ENCODE measurements around the gene MMP24. TPM values are rescaled to one million over a fixed set of nuclear protein-coding genes. Genes with fewer than 3 reads are reported as not detected.
"Not testable (repeated sequence)": the region's sequence is repeated elsewhere in the genome, so short reads cannot be mapped to it uniquely, and the experiment has no call there.

The MMP24 gene
- total RNA-seq, 8 experiments from 2014 or later: 0.94 to 45.1 (median 19.9) TPM

GRCh38 chr20:35196313-35196712 lies 30.2 kb upstream of the MMP24 start:
- H3K4me3 ChIP-seq: no peak overlapping the region
- in situ Hi-C loops (cut with MboI; ENCODE audit: low pct_unique_long_range_greater_than_20kb in 2 of 9, low sequenced_read_pairs in 9 of 9, unreplicated experiment in 9 of 9): no loop called here

DNA sequence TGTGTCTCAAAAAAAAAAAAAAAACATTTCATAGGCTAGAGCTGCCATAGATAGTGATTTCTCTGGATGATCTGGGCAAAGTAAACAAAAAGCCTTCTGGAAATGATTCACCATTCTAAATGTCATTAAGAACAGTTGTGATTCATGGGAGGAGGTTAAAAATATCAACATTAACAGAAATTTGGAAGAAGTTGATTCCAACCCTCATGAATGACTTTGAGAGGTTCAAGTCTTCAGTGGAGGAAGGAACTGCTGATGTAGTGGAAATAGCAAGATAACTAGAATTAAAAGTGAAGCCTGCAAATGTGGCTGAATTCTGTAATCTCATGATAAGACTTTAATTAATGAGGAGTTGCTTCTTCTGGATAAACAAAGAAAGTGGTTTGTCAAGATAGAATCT lies 26.8 kb upstream of the MMP24 start:
- no peak overlapping the region for H3K27ac ChIP-seq
- ATAC-seq (replicated peaks in 6 of 8): peak in 1 of 8 experiments; percentile 27
- H3K4me3 ChIP-seq: no peak overlapping the region
- in situ Hi-C loops (cut with MboI; ENCODE audit: low pct_unique_long_range_greater_than_20kb in 2 of 9, low sequenced_read_pairs in 9 of 9, unreplicated experiment in 9 of 9): loop anchor here in 2 of 9 experiments (25.0 kb wide), 2 partner anchors 337 to 362 kb away; partner anchors contain the start of genes GGT7 (in 1 of the 2) and NCOA6 (in 1 of the 2)
- no peaks in the 10 kb centered on the region for H3K4me1 ChIP-seq (replicated peaks in 1 of 2)

More at GRCh38 chr20:35196313-35196712, 30.2 kb upstream of the MMP24 start:
- Histone ChIP-seq H3K27ac (no peak overlapping the region), H3K4me1 (replicated peaks in 1 of 2) (no peaks in the 10 kb centered on the region)
- ATAC-seq (replicated peaks in 6 of 8): no peak

GRCh38 chr20:35200267-35200666 lies 26.2 kb upstream of the MMP24 start:
- in situ Hi-C loops (cut with MboI; ENCODE audit: low pct_unique_long_range_greater_than_20kb in 2 of 9, low sequenced_read_pairs in 9 of 9, unreplicated experiment in 9 of 9): loop anchor here in 2 of 9 experiments (25.0 kb wide), 2 partner anchors 338 to 363 kb away; partner anchors contain the start of genes GGT7 (in 1 of the 2) and NCOA6 (in 1 of the 2)

DNA sequence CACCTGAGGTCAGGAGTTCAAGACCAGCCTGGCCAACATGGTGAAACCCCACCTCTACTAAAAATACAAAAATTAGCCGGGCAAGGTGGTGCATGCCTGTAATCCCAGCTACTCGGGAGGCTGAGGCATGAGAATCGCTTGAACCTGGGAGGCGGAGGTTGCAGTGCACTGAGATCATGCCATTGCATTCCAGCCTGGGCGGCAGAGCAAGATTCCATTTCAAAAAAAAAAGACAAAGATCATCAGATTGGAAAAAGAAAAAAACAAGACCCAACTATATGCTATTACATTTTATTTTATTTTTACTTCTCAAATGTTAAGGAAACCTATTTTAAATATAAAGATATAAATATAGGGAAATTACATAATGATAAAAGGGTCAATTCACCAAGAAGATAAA lies 25.0 kb upstream of the MMP24 start:
- not testable (repeated sequence) for ATAC-seq (replicated peaks in 6 of 8); H3K4me1 ChIP-seq (replicated peaks in 1 of 2); H3K27ac ChIP-seq; H3K4me3 ChIP-seq
- in situ Hi-C loops (cut with MboI; ENCODE audit: low pct_unique_long_range_greater_than_20kb in 2 of 9, low sequenced_read_pairs in 9 of 9, unreplicated experiment in 9 of 9): loop anchor here in 2 of 9 experiments (25.0 kb wide), 2 partner anchors 339 to 364 kb away; partner anchors contain the start of genes GGT7 (in 1 of the 2) and NCOA6 (in 1 of the 2)
- 79 to 100% (median 89%) methylated on average over 1 to 5 of the region's 5 CpGs; no CpG with 5 or more reads in 1 of the 10 experiments for WGBS, 10 experiments

More at GRCh38 chr20:35200267-35200666, 26.2 kb upstream of the MMP24 start:
- no peak overlapping the region for H3K27ac ChIP-seq
- H3K4me3 ChIP-seq: no peak overlapping the region
- ATAC-seq (replicated peaks in 6 of 8): peak in 2 of 8 experiments; percentile 95
- 0 to 100% (median 78%) methylated on average over 1 of the region's 1 CpG; no CpG with 5 or more reads in 3 of the 10 experiments for WGBS, 10 experiments
- H3K4me1 ChIP-seq (replicated peaks in 1 of 2): no peaks in the 10 kb centered on the region

DNA sequence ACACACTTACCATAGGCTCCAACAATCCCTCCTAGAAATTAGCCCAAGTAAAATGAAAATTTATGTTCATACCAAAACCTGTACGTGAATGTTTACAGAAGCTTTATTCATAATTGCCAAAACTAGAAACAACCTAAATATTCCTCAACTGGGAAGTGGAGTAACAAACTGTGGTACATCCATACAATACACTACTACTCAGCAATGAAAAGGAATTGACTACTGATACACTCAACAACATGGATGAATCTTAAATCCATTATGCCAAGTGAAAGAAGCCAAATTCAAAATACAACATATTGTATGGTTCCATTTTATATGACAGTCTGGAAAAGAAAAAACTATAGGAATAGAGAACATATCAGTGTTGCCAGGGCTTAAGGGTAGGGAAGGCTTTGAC lies 19.7 kb upstream of the MMP24 start:
- Histone ChIP-seq H3K4me1 (replicated peaks in 1 of 2) (no peaks in the 10 kb centered on the region), H3K4me3 (no peak overlapping the region), H3K27ac (no peak overlapping the region)
- in situ Hi-C loops (cut with MboI; ENCODE audit: low pct_unique_long_range_greater_than_20kb in 2 of 9, low sequenced_read_pairs in 9 of 9, unreplicated experiment in 9 of 9): loop anchor here in 2 of 9 experiments (25.0 kb wide), 2 partner anchors 345 to 370 kb away; partner anchors contain the start of genes GGT7 (in 1 of the 2) and NCOA6 (in 1 of the 2)
- no peak for ATAC-seq (replicated peaks in 6 of 8)
- WGBS, 10 experiments: 0 to 100% (median 94%) methylated on average over 1 of the region's 1 CpG; no CpG with 5 or more reads in 2 of the 10 experiments

GRCh38 chr20:35207950-35208611 lies 18.4 kb upstream of the MMP24 start:
- in situ Hi-C loops (cut with MboI; ENCODE audit: low pct_unique_long_range_greater_than_20kb in 2 of 9, low sequenced_read_pairs in 9 of 9, unreplicated experiment in 9 of 9): loop anchor here in 2 of 9 experiments (25.0 kb wide), 2 partner anchors 346 to 371 kb away; partner anchors contain the start of genes GGT7 (in 1 of the 2) and NCOA6 (in 1 of the 2)
- H3K4me1 ChIP-seq (replicated peaks in 1 of 2): no peaks in the 10 kb centered on the region
- no peak overlapping the region for H3K4me3 ChIP-seq
- no peak overlapping the region for H3K27ac ChIP-seq
- ATAC-seq (replicated peaks in 6 of 8): peak in 7 of 8 experiments; percentile 37 to 100 (median 87)
- 0 to 100% (median 29%) methylated on average over 1 to 8 of the region's 8 CpGs for WGBS, 10 experiments

DNA sequence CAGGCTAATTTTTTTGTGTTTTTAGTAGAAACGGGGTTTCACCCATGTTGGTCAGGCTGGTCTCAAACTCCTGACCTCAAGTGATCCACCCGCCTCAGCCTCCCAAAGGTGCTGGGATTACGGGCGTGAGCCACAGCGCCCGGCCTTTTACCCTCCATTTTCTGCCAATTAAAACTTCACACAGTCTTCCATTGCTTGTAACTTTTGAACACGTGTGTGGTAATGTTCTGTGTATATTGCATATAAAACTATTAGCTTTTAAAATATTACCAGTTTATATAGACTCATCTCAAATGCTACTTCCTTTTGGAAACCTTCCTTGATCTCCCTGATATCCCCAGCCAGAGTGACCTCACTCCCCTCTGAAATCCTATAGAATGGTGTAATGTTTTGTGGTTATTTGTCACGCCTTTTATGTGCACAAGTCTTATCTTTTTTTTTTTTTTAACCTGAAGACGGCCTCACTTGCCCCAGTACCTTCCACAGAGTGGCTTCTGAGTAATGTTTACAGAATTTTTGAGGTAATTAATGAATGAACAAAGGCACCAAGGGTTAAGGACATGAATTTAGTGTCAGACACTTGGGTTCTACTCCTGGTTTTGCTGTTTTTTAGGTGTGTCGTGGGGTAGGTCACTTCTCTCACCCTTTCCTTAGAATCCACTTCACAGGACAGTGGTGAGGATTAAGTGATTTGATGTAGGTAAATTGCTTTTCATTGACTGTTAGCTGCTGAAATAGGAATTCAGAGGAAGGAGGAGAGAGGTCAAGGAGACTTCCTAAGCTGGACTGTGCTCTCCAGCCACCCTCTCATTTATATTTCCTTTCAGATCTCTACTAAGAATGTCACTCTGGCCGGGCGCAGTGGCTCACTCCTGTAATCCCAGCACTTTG lies 11.2 kb upstream of the MMP24 start:
- ATAC-seq (replicated peaks in 6 of 8): no peak
- Histone ChIP-seq H3K4me3 (no peak overlapping the region), H3K27ac (no peak overlapping the region), H3K4me1 (replicated peaks in 1 of 2) (no peaks in the 10 kb centered on the region)
- WGBS, 10 experiments: 31 to 90% (median 81%) methylated on average over 1 to 11 of the region's 12 CpGs
- in situ Hi-C loops (cut with MboI; ENCODE audit: low pct_unique_long_range_greater_than_20kb in 2 of 9, low sequenced_read_pairs in 9 of 9, unreplicated experiment in 9 of 9): loop anchor here in 2 of 9 experiments (25.0 kb wide), 2 partner anchors 353 to 378 kb away; partner anchors contain the start of genes GGT7 (in 1 of the 2) and NCOA6 (in 1 of the 2)

- peak in 1 of 8 experiments; percentile 29 for ATAC-seq (replicated peaks in 6 of 8)
- in situ Hi-C loops (cut with MboI; ENCODE audit: low pct_unique_long_range_greater_than_20kb in 2 of 9, low sequenced_read_pairs in 9 of 9, unreplicated experiment in 9 of 9): loop anchor here in 2 of 9 experiments (25.0 kb wide), 2 partner anchors 354 to 379 kb away; partner anchors contain the start of genes GGT7 (in 1 of the 2) and NCOA6 (in 1 of the 2)
- 44 to 94% (median 82%) methylated on average over 2 to 5 of the region's 5 CpGs; no CpG with 5 or more reads in 1 of the 10 experiments for WGBS, 10 experiments
- no peaks in the 10 kb centered on the region for H3K4me1 ChIP-seq (replicated peaks in 1 of 2)
- no peak overlapping the region for H3K4me3 ChIP-seq
- no peak overlapping the region for H3K27ac ChIP-seq
Measured at GRCh38 chr20:35216541-35216940, 9.9 kb upstream of the MMP24 start.

DNA sequence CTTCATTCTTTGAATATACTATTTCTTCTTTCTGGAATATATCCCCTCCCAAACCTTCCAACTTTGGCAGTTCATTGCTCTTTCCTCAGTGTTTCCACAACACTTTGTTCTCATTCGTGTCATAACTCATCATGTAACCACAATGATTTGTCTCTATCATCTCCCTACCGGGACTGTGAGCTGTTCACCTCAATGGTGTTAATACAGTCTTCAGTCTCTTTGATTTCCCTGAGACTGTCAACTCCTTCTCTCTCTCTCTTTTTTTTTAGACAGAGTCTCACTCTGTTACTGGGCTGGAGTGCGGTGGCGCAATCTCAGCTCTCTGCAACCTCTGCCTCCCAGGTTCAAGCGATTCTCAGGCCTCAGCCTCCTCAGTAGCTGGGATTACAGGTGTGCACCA lies 2.5 kb upstream of the MMP24 start:
- WGBS, 10 experiments: 50 to 100% (median 87%) methylated on average over 1 to 5 of the region's 5 CpGs
- H3K4me1 ChIP-seq (replicated peaks in 1 of 2): peaks cover 0 to 5% of the 10 kb centered on the region in 2 donors
- in situ Hi-C loops (cut with MboI; ENCODE audit: low pct_unique_long_range_greater_than_20kb in 2 of 9, low sequenced_read_pairs in 9 of 9, unreplicated experiment in 9 of 9): loop anchor here in 2 of 9 experiments (25.0 kb wide), 2 partner anchors 362 to 387 kb away; partner anchors contain the start of genes GGT7 (in 1 of the 2) and NCOA6 (in 1 of the 2)
- H3K4me3 ChIP-seq: no peak overlapping the region
- ATAC-seq (replicated peaks in 6 of 8): no peak
- H3K27ac ChIP-seq: no peak overlapping the region

GRCh38 chr20:35224536-35224935 lies 2.0 kb upstream of the MMP24 start:
- Histone ChIP-seq H3K4me1 (replicated peaks in 1 of 2) (peaks cover 0 to 5% of the 10 kb centered on the region in 2 donors), H3K4me3 (no peak overlapping the region), H3K27ac (no peak overlapping the region)
- ATAC-seq (replicated peaks in 6 of 8): no peak
- WGBS, 10 experiments: 70 to 92% (median 85%) methylated on average over 2 to 5 of the region's 5 CpGs
- in situ Hi-C loops (cut with MboI; ENCODE audit: low pct_unique_long_range_greater_than_20kb in 2 of 9, low sequenced_read_pairs in 9 of 9, unreplicated experiment in 9 of 9): loop anchor here in 2 of 9 experiments (25.0 kb wide), 2 partner anchors 362 to 387 kb away; partner anchors contain the start of genes GGT7 (in 1 of the 2) and NCOA6 (in 1 of the 2)

- H3K4me3 ChIP-seq: peak overlapping the region; percentile 60 to 92 (median 71)
- ATAC-seq (replicated peaks in 6 of 8): no peak
- no peak overlapping the region for H3K27ac ChIP-seq
- peaks cover 0 to 5% of the 10 kb centered on the region in 2 donors for H3K4me1 ChIP-seq (replicated peaks in 1 of 2)
- 3 to 89% (median 42%) methylated on average over 1 to 8 of the region's 9 CpGs for WGBS, 10 experiments
- in situ Hi-C loops (cut with MboI; ENCODE audit: low pct_unique_long_range_greater_than_20kb in 2 of 9, low sequenced_read_pairs in 9 of 9, unreplicated experiment in 9 of 9): no loop called here
Measured at GRCh38 chr20:35225319-35226125, 968 bp upstream of the MMP24 start.

Data from motor neuron (in vitro differentiated cells).